DND-41 (cell line): ENCODE data around the gene INHBA.

Experiments
- ATAC-seq: fragments of 200-7000 bp; cut with Tn5 transposase; 3 replicates; pipeline ENCODE4 v1.9.1; 2021; ENCODE audit warnings: low read depth; ENCODE audit not compliant: insufficient read depth
- DNase-seq: peaks from one replicate; pipeline ENCODE4 v3.0.0-alpha.2; 2020
- H2AFZ ChIP-seq: 2 replicates; pipeline ENCODE4 v1.6.0; 2012; ENCODE audit warnings: low read depth, low read length
- H3K27ac ChIP-seq: 2 replicates; pipeline ENCODE4 v1.5.1; 2012; ENCODE audit warnings: low read length, inconsistent platforms
- H3K27me3 ChIP-seq: fragments of 200-600 bp; sonication (generic); 2 replicates; pipeline ENCODE4 v1.6.0; 2012; ENCODE audit warnings: low read length, mild to moderate bottlenecking, inconsistent platforms; ENCODE audit not compliant: insufficient read depth, poor library complexity
- H3K36me3 ChIP-seq: 2 replicates; pipeline ENCODE4 v1.5.1; 2012; ENCODE audit warnings: low read length, inconsistent platforms; ENCODE audit not compliant: insufficient read depth
- H3K4me1 ChIP-seq: 2 replicates; pipeline ENCODE4 v1.5.1; 2012; ENCODE audit warnings: mild to moderate bottlenecking, low read length; ENCODE audit not compliant: insufficient read depth
- H3K4me2 ChIP-seq: 2 replicates; pipeline ENCODE4 v1.6.0; 2012; ENCODE audit warnings: mild to moderate bottlenecking, moderate library complexity, low read length, inconsistent platforms; ENCODE audit not compliant: insufficient read depth
- H3K4me3 ChIP-seq, 2 experiments: fragments of 200-600 bp in 1 of 2; shearing (Covaris generic) in 1 of 2; 2 replicates each; pipeline ENCODE4 v1.5.1; 2012 to 2016; ENCODE audit warnings: inconsistent platforms in 2 of 2, low read length in 2 of 2, mild to moderate bottlenecking in 2 of 2, low read depth in 1 of 2, moderate library complexity in 1 of 2
- H3K79me2 ChIP-seq: 2 replicates; pipeline ENCODE4 v1.6.0; 2012; ENCODE audit warnings: low read length, inconsistent platforms; ENCODE audit not compliant: insufficient read depth
- H3K9ac ChIP-seq: 2 replicates; pipeline ENCODE4 v1.6.0; 2012; ENCODE audit warnings: low read depth, mild to moderate bottlenecking, inconsistent platforms, low read length, moderate library complexity
- H3K9me3 ChIP-seq: 2 replicates; pipeline ENCODE4 v1.5.1; 2012; ENCODE audit warnings: low read length, moderate library complexity, mild to moderate bottlenecking, inconsistent platforms; ENCODE audit not compliant: insufficient read depth, severe bottlenecking
- H4K20me1 ChIP-seq: 2 replicates; pipeline ENCODE4 v1.6.0; 2012; ENCODE audit warnings: low read length; ENCODE audit not compliant: insufficient read depth
- EZH2 ChIP-seq: IDR thresholded peaks from 3 replicates; pipeline ENCODE4 v1.6.1; 2012; ENCODE audit warnings: borderline replicate concordance, low read depth, mild to moderate bottlenecking, moderate library complexity, low read length, inconsistent platforms; ENCODE audit not compliant: severe bottlenecking
- TF ChIP-seq, protein P1 (sequence below): IDR thresholded peaks from 2 replicates; pipeline ENCODE4 v1.5.1; 2012; ENCODE audit warnings: borderline replicate concordance, low read length, moderate library complexity, mild to moderate bottlenecking; ENCODE audit not compliant: poor library complexity, severe bottlenecking; ENCODE audit errors: extremely low read depth

Gene INHBA

DNA sequence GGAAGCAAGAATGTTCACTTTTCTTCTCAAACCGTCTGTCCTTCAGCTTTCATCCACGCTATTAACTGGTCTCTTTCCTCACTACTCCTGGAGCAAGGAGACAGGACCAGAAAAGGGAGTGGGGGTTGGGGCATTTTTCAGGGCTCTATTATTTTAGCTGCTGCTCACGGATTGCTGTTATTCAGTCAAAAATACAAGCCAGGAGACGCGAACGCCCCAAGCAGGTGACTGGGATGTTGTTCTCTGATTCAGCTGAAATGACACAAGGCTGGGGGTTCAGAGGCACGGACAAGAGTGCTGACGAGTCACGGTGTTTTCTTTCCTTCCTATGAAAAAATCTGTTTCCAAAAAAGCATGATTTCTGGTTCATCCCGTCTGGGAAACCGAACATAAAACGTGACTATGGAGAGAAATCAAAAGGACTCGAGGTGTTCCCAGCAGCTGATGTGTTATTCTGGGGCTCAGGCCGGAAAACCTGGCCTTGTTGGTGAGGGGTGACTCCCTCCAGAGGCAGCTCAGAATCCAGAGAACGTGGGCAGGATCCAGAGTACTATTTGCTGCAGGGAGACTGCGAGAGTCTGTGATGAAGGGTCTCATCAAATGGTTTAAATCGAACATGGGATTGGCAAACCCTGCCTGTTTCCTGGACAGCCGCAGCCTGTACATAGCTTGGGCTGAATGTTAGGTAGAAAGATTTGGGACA is 3.5 kb upstream of the INHBA start:
- H3K4me1 ChIP-seq = peaks cover 12% of the 10 kb centered on the region

DNA sequence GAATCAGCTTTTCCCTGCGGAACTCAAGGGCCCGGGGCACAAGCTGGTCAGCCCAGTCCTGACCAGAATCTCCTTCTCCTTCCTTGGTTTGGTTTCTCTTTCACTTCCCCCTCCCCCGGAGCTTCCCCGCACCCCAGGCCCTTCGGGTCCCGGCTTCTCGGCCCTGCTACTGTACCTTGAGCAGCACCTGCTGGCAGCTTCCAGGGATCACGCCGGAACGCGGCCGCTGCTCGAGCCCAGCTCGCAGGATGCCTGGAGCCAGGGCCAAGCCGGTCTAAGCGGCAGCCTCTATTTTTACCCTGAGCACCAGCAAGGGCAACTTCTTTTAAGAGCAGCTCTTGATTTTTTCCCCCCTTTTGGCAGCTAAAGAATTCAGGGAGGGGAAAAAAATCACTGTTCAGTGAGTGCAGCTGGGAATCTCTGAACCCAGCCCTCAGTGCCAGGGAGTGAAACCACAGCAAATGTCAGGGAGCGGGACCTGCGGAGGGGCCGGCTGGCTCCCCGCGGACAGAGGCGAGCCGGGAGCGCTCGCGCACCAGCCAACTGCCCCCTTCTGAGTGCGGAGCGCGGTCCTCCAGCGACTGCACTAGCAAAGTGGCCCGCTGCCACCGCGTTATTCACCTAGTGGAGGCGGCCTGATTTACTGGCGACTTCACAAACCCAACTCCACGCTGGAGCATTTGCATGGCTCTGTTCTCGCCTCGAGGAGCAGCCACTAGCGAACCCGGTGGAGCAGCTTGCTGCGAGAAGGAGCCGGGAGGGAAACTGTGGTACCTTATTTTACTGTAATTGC is 2.4 kb upstream of the INHBA start:
- Histone ChIP-seq H3K9me3 (no peaks in the 10 kb centered on the region), H3K79me2 (no peaks in the 10 kb centered on the region), H3K9ac (peak overlapping the region; percentile 47), H3K27me3 (peaks cover 41% of the 10 kb centered on the region), H3K4me3 (peak overlapping the region; percentile 9 to 57; a peak in 3 of 4 replicates), H3K4me2 (peak overlapping the region; percentile 67), H3K36me3 (no peaks in the 10 kb centered on the region), H3K27ac (peak overlapping the region; percentile 6; the same call in 1 of the 2 replicates), H4K20me1 (no peaks in the 10 kb centered on the region), H3K4me1 (peaks cover 12% of the 10 kb centered on the region), H2AFZ (peak overlapping the region; percentile 63)
- DNase-seq (peak; percentile 67), ATAC-seq (peak; percentile 91)
- TF ChIP-seq EZH2 = peak; percentile 32
- TF ChIP-seq, protein P1, sequence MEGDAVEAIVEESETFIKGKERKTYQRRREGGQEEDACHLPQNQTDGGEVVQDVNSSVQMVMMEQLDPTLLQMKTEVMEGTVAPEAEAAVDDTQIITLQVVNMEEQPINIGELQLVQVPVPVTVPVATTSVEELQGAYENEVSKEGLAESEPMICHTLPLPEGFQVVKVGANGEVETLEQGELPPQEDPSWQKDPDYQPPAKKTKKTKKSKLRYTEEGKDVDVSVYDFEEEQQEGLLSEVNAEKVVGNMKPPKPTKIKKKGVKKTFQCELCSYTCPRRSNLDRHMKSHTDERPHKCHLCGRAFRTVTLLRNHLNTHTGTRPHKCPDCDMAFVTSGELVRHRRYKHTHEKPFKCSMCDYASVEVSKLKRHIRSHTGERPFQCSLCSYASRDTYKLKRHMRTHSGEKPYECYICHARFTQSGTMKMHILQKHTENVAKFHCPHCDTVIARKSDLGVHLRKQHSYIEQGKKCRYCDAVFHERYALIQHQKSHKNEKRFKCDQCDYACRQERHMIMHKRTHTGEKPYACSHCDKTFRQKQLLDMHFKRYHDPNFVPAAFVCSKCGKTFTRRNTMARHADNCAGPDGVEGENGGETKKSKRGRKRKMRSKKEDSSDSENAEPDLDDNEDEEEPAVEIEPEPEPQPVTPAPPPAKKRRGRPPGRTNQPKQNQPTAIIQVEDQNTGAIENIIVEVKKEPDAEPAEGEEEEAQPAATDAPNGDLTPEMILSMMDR = peak; percentile 75

More for the DNA sequence above, 3.5 kb upstream of the INHBA start:
- TF ChIP-seq, protein P1 = no peak
- TF ChIP-seq EZH2 = no peak
- H3K79me2 ChIP-seq = no peaks in the 10 kb centered on the region
- ATAC-seq = no peak
- H3K4me3 ChIP-seq = no peak overlapping the region
- H3K9me3 ChIP-seq = no peaks in the 10 kb centered on the region
- peaks cover 34% of the 10 kb centered on the region for H3K27me3 ChIP-seq
- no peak for DNase-seq
- no peak overlapping the region for H3K9ac ChIP-seq
- no peaks in the 10 kb centered on the region for H3K36me3 ChIP-seq
- H2AFZ ChIP-seq = no peak overlapping the region
- H4K20me1 ChIP-seq = no peaks in the 10 kb centered on the region
- H3K4me2 ChIP-seq = no peak overlapping the region
- H3K27ac ChIP-seq = no peak overlapping the region

DNA sequence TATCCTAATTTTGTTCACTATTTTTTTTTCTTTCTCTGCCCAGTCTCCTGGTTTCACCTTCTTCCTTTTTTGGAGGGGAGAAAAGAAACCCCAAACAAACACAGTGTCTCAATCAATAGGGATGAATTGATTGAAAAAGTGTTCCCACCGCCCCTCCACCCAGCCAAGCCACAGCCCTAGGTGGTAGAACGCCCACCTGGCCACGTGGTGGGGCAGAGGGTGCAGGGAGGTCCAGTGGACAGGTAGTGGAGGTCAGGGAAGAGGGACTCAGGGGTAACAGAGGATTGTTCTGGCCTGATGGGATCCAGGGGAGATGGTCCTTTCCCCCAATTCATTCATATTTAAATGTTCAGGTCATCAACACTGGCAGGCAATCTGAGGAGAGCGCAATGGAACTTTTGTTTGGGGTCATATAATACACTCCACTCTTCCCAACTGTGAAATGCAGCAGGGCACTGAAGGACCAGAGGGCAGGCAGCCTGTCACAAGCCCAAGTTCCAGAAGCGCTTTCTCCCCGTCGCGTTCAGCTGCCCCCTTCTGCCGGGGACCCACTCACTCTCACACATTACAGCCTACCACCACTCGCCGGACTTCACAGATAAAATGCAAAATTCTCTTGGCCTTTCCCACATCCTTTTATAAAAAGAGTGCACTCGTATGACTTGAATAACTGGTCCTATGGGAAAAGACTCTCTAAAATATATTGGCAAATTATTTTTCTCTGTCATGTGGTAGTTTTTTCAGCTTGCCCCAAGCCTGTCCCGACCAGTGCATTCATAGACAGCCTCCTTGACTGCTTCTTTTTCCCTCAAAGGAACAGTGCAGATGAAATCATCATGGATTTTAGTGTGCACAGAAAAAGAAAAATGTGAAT is 1.6 kb downstream of the INHBA start:
- no peaks in the 10 kb centered on the region for H3K79me2 ChIP-seq
- ATAC-seq = no peak
- no peak overlapping the region for H3K27ac ChIP-seq

More for the DNA sequence above, 1.6 kb downstream of the INHBA start:
- H3K36me3 ChIP-seq = no peaks in the 10 kb centered on the region
- H3K4me2 ChIP-seq = no peak overlapping the region
- no peaks in the 10 kb centered on the region for H4K20me1 ChIP-seq
- H2AFZ ChIP-seq = no peak overlapping the region
- DNase-seq = no peak
- H3K4me1 ChIP-seq = peaks cover 12% of the 10 kb centered on the region
- H3K9me3 ChIP-seq = no peaks in the 10 kb centered on the region
- H3K4me3 ChIP-seq = no peak overlapping the region
- peaks cover 53% of the 10 kb centered on the region for H3K27me3 ChIP-seq
- no peak overlapping the region for H3K9ac ChIP-seq
- TF ChIP-seq, protein P1 = no peak
- no peak for TF ChIP-seq EZH2
